NCI-H1105 (cell line): ENCODE measurements around the gene GDF10.

ENCODE experiments used
- DNase-seq: peaks from one replicate; lab custom pipeline; 2025; lab: John Stamatoyannopoulos, UW

Gene GDF10, protein sequence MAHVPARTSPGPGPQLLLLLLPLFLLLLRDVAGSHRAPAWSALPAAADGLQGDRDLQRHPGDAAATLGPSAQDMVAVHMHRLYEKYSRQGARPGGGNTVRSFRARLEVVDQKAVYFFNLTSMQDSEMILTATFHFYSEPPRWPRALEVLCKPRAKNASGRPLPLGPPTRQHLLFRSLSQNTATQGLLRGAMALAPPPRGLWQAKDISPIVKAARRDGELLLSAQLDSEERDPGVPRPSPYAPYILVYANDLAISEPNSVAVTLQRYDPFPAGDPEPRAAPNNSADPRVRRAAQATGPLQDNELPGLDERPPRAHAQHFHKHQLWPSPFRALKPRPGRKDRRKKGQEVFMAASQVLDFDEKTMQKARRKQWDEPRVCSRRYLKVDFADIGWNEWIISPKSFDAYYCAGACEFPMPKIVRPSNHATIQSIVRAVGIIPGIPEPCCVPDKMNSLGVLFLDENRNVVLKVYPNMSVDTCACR

DNA sequence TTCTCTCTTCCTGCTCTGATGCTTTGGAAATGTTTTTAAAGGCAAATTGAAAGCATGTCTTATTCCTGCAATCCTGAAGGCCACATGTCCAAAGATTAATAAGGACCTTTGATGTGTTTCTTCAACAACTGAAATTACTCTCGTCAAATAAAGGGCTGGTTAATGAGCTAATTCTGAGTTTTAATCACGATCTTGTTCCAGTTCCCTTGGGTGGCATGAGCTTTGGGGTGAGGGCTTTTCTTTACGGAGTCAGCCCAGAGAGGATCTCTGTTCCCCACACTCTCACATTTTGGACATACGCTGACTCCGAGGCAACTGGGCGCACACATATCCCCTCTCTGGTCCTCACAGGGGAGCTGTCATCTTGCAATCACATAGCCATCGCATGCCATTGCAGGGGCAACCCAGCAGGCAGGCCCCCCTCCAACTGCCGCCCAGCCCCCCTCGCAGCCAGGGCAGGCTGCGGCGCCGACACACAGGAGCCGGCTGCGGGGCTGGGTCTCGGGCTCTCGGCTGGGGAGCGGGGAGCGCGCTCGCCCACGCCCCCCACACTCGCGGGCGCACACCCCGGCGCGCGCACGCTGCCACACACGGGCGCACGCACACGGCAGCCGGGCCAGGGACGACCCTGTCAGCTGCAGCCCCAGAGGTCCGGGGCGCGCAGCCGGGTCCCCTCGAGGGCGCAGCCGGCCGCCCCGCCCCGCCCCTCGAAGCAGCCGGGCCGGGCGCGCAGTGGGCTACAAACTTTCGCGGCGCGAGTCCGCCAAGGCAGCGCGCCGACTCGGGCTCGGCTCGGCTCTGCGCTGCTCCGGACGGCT lies at the start of gene GDF10:
TSS of gene GDF10 (plus strand) at position 587 of the 818 bp plus-strand sequence. CDS start 455 bp downstream, outside the sequence.
- no peak for DNase-seq

DNA sequence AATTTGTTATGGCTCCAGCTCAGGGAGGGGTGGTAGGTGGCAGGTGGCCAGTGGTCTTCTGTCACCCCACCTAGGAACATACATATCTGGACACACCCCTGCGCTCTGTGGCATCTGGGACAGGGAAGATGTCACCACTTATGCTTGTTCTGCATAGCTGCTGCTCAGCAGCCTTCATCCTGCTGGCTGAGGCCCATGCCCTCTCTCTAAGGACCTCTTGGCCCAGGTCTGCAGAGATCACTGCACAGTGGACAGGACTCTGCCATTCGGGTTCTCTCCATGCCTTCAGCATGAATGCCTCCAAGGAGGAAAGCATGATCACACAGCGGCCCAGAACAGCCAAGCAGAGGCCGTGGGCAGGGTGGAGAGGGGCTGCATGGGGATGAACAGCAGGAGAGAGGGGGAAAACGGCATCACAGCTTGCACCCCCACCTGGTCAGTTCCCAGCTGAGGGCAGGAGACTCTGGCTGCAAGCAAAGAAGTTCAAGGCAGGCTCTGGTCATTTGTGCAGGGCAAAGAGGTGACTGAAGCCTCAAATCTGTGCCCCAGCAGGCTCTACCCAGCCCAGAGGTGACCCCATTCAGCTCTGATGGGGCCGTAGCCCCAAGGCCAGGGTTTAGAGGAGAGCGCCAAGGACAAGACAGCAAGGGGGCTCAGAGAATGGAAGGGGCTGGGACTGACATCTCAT lies 47.8 kb upstream of the GDF10 start:
- no peak for DNase-seq

DNA sequence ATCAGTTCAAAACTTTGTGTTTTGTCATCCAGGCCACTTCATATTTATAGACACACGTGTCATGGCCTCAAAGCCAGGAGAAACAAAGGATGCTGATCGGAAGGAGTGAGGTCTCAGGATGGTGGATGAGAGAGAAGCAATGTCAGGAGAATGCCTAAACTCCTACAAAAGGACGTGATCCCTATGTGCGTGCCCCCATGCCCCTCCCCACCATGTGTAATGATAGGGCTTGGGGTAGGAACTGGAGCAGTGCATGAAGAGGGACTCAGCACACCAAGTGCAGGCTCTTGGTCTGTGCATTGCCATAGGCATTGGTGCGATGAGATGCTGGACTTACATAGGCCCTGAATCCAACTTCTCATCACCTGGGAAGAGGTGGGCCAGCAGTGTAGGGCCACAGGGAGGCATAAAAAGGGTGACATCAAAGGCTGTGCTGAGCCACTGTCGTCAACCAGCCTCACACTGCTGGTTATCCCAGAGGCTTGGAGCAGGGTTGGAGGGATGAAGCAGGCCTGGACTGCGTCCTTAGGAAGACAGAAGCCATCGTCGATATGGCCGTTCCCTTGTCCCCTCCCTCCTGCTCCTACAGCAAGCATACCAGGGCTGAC lies 46.9 kb upstream of the GDF10 start:
- no peak for DNase-seq

- no peak for DNase-seq
Observed at GRCh38 chr10:47253651-47254375, 46.2 kb upstream of the GDF10 start.

GRCh38 chr10:47254611-47255010 lies 45.4 kb upstream of the GDF10 start:
- no peak for DNase-seq

GRCh38 chr10:47255033-47255813 lies 44.8 kb upstream of the GDF10 start:
- no peak for DNase-seq

DNA sequence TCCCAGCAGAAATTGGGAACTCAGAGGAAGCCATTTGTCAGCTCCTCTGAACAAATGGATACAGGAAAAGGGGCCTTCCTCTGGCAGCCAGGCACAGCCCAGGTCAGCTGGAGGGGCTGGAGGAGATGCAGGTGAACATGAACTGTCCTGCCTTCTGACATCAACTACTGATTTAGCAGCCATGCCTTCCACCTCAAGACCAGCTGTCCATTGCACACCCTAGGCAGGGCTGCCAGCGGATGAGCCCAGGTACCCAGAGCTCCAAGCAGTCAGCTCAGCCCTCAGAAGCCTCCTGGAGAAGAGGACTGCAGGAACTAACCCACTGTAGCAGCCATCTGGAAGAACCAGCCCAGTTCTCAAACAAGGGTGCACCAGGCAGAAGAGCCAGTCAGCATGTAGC lies 44.1 kb upstream of the GDF10 start:
- no peak for DNase-seq

- DNase-seq: no peak
Observed at GRCh38 chr10:47256751-47257336, 43.2 kb upstream of the GDF10 start.

- DNase-seq: no peak
Observed at GRCh38 chr10:47257396-47258120, 42.4 kb upstream of the GDF10 start.

GRCh38 chr10:47258921-47259320 lies 41.1 kb upstream of the GDF10 start:
- DNase-seq: no peak

- no peak for DNase-seq
Observed at GRCh38 chr10:47259466-47259865, 40.5 kb upstream of the GDF10 start.

GRCh38 chr10:47260505-47261111 lies 39.4 kb upstream of the GDF10 start:
- DNase-seq: no peak

- no peak for DNase-seq
Observed at GRCh38 chr10:47261121-47261520, 38.9 kb upstream of the GDF10 start.

GRCh38 chr10:47261556-47261955 lies 38.4 kb upstream of the GDF10 start:
- DNase-seq: no peak

GRCh38 chr10:47262606-47263533 lies 37.1 kb upstream of the GDF10 start:
- DNase-seq: no peak

GRCh38 chr10:47264797-47265281 lies 35.2 kb upstream of the GDF10 start:
- no peak for DNase-seq

- DNase-seq: no peak
Observed at GRCh38 chr10:47266602-47267001, 33.4 kb upstream of the GDF10 start.

GRCh38 chr10:47268696-47269095 lies 31.3 kb upstream of the GDF10 start:
- DNase-seq: no peak
